GM19238 (cell line): ENCODE measurements around the gene ZNF616.
"Not testable (repeated sequence)": the region's sequence is repeated elsewhere in the genome, so short reads cannot be mapped to it uniquely, and the experiment has no call there.

ENCODE experiments used
- DNase-seq: peaks from one replicate; pipeline ENCODE4 v3.0.0; 2011; ENCODE audit warnings: low spot score; ENCODE audit not compliant: insufficient read length

The ZNF616 gene

GRCh38 chr19:52110780-52111179, 29.0 kb downstream of the ZNF616 start:
- no peak for DNase-seq

- no peak for DNase-seq
These were observed 37.0 kb downstream of the ZNF616 start for GRCh38 chr19:52102782-52103181.

- no peak for DNase-seq
These were observed 37.7 kb downstream of the ZNF616 start for GRCh38 chr19:52101866-52102562.

- no peak for DNase-seq
These were observed 40.1 kb downstream of the ZNF616 start for GRCh38 chr19:52099497-52100138.

GRCh38 chr19:52096416-52096815, 43.3 kb downstream of the ZNF616 start:
- DNase-seq = not testable (repeated sequence)

- peak; percentile 73 for DNase-seq
These were observed 44.3 kb downstream of the ZNF616 start, which contains the start of gene ZNF841 for GRCh38 chr19:52095172-52096014. Gene ZNF841 (minus strand): TSS chr19:52095765. CDS start chr19:52084801, 10,964 bp downstream.

GRCh38 chr19:52094526-52095130, 45.1 kb downstream of the ZNF616 start:
- no peak for DNase-seq

- no peak for DNase-seq
These were observed 53.3 kb downstream of the ZNF616 start for GRCh38 chr19:52086481-52086880.

- DNase-seq = no peak
These were observed 69.2 kb downstream of the ZNF616 start for GRCh38 chr19:52070496-52070895.

- DNase-seq = no peak
These were observed 70.1 kb downstream of the ZNF616 start for GRCh38 chr19:52069653-52070052.

GRCh38 chr19:52066258-52066863, 73.4 kb downstream of the ZNF616 start:
- no peak for DNase-seq

GRCh38 chr19:52065399-52065798, 74.3 kb downstream of the ZNF616 start:
- DNase-seq = no peak
